Adrenal gland (tissue), 12 donors: ENCODE results near the gene NRXN3. TPM values are rescaled to one million over a fixed set of nuclear protein-coding genes. Genes with fewer than 3 reads are reported as not detected.

ENCODE experiments used
- DNase-seq, 7 donors: peaks; one replicate each; pipeline ENCODE4 v3.0.0-alpha.2; 2019 to 2020
- H3K27ac ChIP-seq, 5 donors: fragments of 200-600 bp; sonication (generic) in 4 of 5; 1 replicate in 3 of 5; 2 replicates in 2 of 5; pipeline versions ENCODE4 v1.5.1 to v1.8.0; 2016 to 2020; ENCODE audit warnings: mild to moderate bottlenecking in 1 of 5
- H3K27me3 ChIP-seq: fragments of 200-600 bp; 2 replicates; pipeline ENCODE4 v1.8.0; 2021
- H3K36me3 ChIP-seq, 2 donors: fragments of 200-600 bp; replicated peaks in 1 of 2; 1 replicate in 1 of 2; 2 replicates in 1 of 2; pipeline versions ENCODE4 v1.5.1 to v1.8.0; 2018 to 2022
- H3K4me1 ChIP-seq, 2 donors: fragments of 200-600 bp; replicated peaks in 1 of 2; 1 replicate in 1 of 2; 2 replicates in 1 of 2; pipeline versions ENCODE4 v1.5.1 to v1.8.0; 2018 to 2021
- H3K4me3 ChIP-seq, 4 donors: fragments of 200-600 bp; sonication (generic) in 3 of 4; one replicate each; pipeline ENCODE4 v1.5.1; 2016 to 2018
- H3K9me3 ChIP-seq, 3 donors: fragments of 200-600 bp; sonication (generic) in 1 of 3; replicated peaks in 1 of 3; 1 replicate in 2 of 3; 2 replicates in 1 of 3; pipeline versions ENCODE4 v1.5.1 to v1.8.0; 2016 to 2021
- CTCF ChIP-seq, 6 experiments: fragments of 450-650 bp in 4 of 6; fragments of 200-600 bp in 2 of 6; sonication (generic) in 1 of 6; IDR thresholded peaks; 1 replicate in 5 of 6; 2 replicates in 1 of 6; pipeline versions ENCODE4 v1.5.1 to v1.8.0; 2016 to 2021; ENCODE audit warnings: antibody characterized with exemption in 6 of 6, mild to moderate bottlenecking in 2 of 6, moderate library complexity in 1 of 6
- POLR2A ChIP-seq, 2 donors: fragments of 450-650 bp; IDR thresholded peaks; one replicate each; pipeline ENCODE4 v1.6.1; 2017; ENCODE audit warnings: antibody characterized with exemption in 2 of 2, mild to moderate bottlenecking in 2 of 2, moderate library complexity in 1 of 2
- WGBS, 4 donors: extraction: QIAGEN DNeasy Blood & Tissue Kit in 2 of 4; methylation state at CpG; one replicate each; pipeline versions ENCODE4 v1.1.5 to v1.1.7; 2013 to 2017; 5-methylcytosine and 5-hydroxymethylcytosine counted together
- intact Hi-C, 2 donors: fragments of 100-400 bp; cut with DNase I; formaldehyde crosslinking; loops; one replicate each; pipeline versions ENCODE4 v1.14.1 to v1.15.0; 2022 to 2023
- polyA plus RNA-seq, 3 donors: library from polyadenylated mRNA; stranded (reverse); fragments of 200-250 nt in 2 of 3; fragments of 350-450 nt in 1 of 3; fragmentation: Illumina TruSeq in 1 of 3; extraction: RNeasy Lipid Tissue Mini Kit (QIAGEN cat#74804) in 1 of 3; gene quantifications; one replicate each; pipeline ENCODE4 v1.2.3, GENCODE V29; 2013 to 2014
- total RNA-seq, 9 donors: library from RNA; depleted of rRNA in 4 of 9; stranded (reverse); fragments of >200 nt in 4 of 9; fragments of 120-200 nt in 1 of 9; fragmentation: NEBNext Ultra II Directional in 1 of 9; extraction: Animal tissue kit (Norgen Biotek cat#: 25700) in 1 of 9; gene quantifications; one replicate each; pipeline versions ENCODE4 v1.1.0 to v1.2.4, GENCODE V29; 2013 to 2023
- donor health status: healthy with polysubstance abuse.
- donor health status: Bipolar disorder and iron deficiency.
- donor health status: DM: yes; HTN: yes; CAD: no.
- donor health status: DM: no; HTN: no; CAD: no.
- donor health status: DM: no; HTN: no; CAD: no.
- donor health status: DM: yes; HTN: yes; CAD: no.

Gene NRXN3
- total and polyA plus RNA-seq, 12 donors, result 0.09 to 8.5 (median 1.6) TPM

DNA sequence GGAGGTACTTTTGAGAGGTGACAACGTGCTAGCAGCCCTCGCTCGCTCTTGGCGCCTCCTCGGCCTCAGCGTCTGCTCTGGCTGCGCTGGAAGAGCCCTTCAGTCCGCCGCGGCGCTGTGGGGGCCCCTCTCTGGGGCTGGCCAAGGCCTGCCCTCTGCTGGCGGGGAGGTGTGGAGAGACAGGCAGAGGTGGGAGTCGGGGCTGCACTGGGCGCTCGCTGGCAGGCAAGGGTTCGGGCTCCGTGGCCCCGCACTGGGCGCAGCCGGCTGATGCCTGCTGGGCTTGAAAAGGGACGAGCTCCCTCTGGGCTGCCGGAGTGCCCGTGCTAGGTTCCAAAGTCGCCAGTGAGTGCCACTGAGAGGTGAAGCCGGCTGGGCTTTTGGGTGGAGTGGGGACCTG, 1461.1 kb downstream of the NRXN3 start:
- DNase-seq, result no peak
- 82 to 94% (median 90%) methylated on average over 6 to 25 of the region's 25 CpGs for WGBS, 4 donors
- TF ChIP-seq CTCF (IDR thresholded peaks at IDR 0.05), result no peak
- TF ChIP-seq POLR2A (IDR thresholded peaks at IDR 0.05), result no peak

GRCh38 chr14:79638672-79639266, 1468.6 kb downstream of the NRXN3 start:
- no peak overlapping the region for H3K4me3 ChIP-seq
- TF ChIP-seq POLR2A (IDR thresholded peaks at IDR 0.05) (no peak), CTCF (IDR thresholded peaks at IDR 0.05) (no peak)
- no peaks in the 10 kb centered on the region for H3K4me1 ChIP-seq
- intact Hi-C loops, result no loop called here
- 69 to 79% (median 72%) methylated on average over 6 of the region's 6 CpGs for WGBS, 4 donors
- H3K9me3 ChIP-seq, result no peaks in the 10 kb centered on the region
- H3K27ac ChIP-seq, result no peak overlapping the region
- no peak for DNase-seq
- H3K27me3 ChIP-seq, result no peaks in the 10 kb centered on the region
- no peaks in the 10 kb centered on the region for H3K36me3 ChIP-seq

More for the DNA sequence above, 1461.1 kb downstream of the NRXN3 start:
- no peaks in the 10 kb centered on the region for H3K4me1 ChIP-seq
- H3K9me3 ChIP-seq, result no peaks in the 10 kb centered on the region
- no peak overlapping the region for H3K4me3 ChIP-seq
- intact Hi-C loops, result no loop called here
- H3K27ac ChIP-seq, result no peak overlapping the region
- no peaks in the 10 kb centered on the region for H3K36me3 ChIP-seq
- no peaks in the 10 kb centered on the region for H3K27me3 ChIP-seq

- TF ChIP-seq CTCF (IDR thresholded peaks at IDR 0.05), result no peak
- TF ChIP-seq POLR2A (IDR thresholded peaks at IDR 0.05), result no peak
- WGBS, 4 donors, result 44 to 62% (median 50%) methylated on average over 3 of the region's 3 CpGs
- H3K27me3 ChIP-seq, result no peaks in the 10 kb centered on the region
- H3K27ac ChIP-seq, result no peak overlapping the region
- no peak overlapping the region for H3K4me3 ChIP-seq
- no peak for DNase-seq
- H3K9me3 ChIP-seq, result no peaks in the 10 kb centered on the region
- no peaks in the 10 kb centered on the region for H3K36me3 ChIP-seq
- intact Hi-C loops, result no loop called here
- no peaks in the 10 kb centered on the region for H3K4me1 ChIP-seq
Measured at GRCh38 chr14:79639613-79640012, 1469.4 kb downstream of the NRXN3 start.

DNA sequence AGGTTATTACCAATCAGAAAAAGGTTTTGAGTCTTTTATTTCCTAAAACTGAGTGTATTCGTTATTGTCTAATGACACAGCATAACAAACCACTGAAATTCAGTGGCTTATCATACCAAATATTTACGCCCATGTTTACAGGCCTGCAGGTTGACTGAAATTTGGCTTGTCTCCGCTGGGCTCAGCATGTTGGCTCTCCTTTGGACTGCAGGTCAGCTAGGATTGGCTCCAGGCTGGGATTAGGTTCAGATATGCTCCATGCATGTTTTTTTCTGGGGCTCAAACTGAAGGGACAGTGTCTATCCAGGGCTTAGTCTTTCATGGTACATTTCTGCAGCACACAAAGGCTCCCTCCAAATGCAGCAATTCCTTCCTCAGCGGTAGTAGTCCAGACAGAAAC, 1471.2 kb downstream of the NRXN3 start:
- 81 to 91% (median 87%) methylated on average over 2 to 4 of the region's 4 CpGs for WGBS, 4 donors
- TF ChIP-seq CTCF (IDR thresholded peaks at IDR 0.05) (no peak), POLR2A (IDR thresholded peaks at IDR 0.05) (no peak)
- DNase-seq, result no peak

More for the DNA sequence above, 1471.2 kb downstream of the NRXN3 start:
- Histone ChIP-seq H3K27ac (no peak overlapping the region), H3K36me3 (no peaks in the 10 kb centered on the region), H3K27me3 (no peaks in the 10 kb centered on the region), H3K9me3 (no peaks in the 10 kb centered on the region), H3K4me3 (no peak overlapping the region), H3K4me1 (no peaks in the 10 kb centered on the region)
- intact Hi-C loops, result no loop called here
